Eye (tissue), 1 donor: ENCODE measurements around the gene CDH23.

Source experiments
- DNase-seq: peaks from one replicate; pipeline ENCODE4 v3.0.0-alpha.2; 2015

Gene CDH23

DNA sequence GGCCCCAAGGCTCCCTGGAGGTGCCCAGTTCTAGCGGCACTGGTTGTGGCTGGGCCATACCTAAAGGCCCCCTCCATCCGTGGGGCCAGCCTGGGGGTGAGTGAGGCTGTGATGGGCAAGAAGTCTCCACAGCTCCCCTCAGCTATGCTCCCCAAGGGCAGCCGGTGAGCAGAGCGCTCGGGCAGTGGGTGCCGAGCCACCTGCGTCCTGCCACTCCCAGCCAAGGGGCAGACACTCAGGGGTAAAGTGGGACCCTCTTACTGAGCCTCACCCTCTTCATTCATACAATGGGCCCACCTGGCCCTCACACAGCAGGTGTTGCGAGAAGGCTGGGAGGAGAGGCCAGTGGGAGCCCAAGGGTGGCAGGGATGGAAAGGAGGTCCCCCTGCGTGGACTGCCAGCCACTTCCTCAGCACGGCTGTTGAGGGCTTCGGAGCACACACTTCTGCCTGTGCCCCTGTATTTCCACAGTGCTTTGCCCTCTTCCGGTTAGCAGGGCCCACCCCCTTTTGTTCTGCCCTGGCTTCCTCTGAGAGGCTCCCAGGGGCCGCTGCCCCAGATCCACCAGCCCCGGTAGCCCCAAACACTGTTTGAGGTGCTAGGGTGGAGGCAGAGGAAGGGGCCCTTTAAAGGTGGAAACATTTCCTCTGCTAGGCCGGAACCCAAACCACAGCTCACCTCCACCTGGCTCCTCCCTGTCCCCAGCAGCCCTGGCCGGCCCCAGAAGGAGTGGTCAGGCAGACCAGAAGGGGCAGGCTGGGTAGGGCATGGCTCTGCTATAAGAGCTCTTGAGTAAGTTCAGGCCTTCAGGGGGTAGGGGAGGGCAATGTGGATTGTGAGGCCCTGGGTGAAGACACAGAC is 339.2 kb downstream of the CDH23 start:
- no peak for DNase-seq

DNA sequence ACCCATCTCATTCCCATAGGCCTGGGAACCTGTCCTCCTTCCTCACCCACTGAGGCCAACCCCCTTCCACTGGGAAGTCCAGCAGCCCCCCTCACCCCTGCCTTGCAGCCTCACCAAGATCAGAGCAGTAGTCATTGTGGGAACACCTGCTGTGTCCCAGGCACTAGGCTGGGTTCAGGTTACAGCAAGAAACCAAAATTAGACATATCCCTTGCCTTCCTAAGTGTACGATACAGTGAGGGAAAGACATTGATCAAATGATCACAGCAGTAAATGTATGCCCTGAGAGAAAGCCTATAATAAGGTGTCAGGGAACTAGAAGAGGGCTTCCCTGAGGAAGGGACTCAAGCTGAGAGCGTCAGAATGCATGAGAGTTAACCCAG is 339.8 kb downstream of the CDH23 start:
- no peak for DNase-seq

DNA sequence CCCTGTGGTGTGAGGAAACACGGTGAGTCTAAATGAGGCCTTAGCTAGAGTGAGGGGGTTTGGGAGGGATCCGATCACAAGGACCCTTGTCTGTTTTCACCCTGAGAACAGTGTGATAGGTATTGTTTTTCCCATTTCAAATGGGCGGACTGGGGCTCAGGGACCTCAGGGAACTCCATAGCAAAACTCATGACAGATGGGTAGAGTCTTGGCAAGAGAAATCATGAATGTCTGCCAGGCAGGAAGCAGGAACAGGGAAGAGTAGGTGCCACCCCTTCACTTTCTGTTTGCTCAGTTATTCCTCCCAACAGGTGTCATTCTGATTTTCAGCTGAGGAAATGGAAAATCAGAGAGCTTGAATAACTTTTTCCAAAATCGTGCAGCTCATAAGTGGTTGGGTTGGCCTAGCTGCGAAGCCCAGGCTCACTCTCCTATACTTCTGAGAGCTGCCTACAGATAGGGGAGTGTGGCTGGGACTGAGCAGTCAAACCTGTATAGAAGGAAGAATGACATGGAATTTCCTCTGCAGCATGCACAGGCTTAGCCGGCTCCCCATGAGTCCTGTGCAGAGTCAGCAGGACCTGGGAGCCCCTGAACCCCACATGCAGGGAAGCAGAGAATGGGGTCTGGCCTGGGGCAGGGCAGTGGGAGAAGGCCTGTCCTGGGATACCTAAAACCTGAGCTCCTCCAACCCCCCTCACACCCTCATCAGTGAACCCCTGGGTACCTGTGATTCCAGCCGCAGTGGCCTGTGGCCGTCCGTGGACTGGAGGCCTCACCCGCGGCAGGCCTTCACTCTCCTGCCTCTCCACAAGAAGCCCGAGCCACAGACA is 340.5 kb downstream of the CDH23 start:
- no peak for DNase-seq

- DNase-seq = no peak
These were observed 341.1 kb downstream of the CDH23 start for GRCh38 chr10:71737834-71738197.

DNA sequence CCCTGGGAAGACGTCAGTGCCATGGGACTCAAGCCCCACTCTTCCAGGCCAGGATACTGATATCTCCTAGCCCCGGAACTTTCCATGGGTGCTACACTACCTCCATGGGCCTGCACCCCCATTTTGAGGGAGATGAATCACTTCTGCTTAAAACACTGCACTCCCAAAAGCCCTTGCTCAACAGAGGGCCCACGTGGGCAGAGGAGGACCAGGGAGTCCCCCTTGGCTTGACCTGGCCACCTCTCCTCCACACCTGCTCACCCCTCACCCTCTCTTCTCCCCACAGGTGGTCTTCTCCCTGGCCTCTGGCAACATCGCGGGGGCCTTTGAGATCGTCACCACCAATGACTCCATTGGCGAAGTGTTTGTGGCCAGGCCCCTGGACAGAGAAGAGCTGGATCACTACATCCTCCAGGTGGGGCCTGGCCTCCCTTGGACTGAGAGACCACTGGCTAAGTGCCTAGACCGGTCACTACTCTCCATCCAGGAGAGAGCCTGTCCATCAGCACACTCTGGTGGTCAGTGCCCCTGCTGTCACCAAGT is 342.7 kb downstream of the CDH23 start:
- DNase-seq = no peak

GRCh38 chr10:71740069-71740653 is 343.4 kb downstream of the CDH23 start:
- no peak for DNase-seq

DNA sequence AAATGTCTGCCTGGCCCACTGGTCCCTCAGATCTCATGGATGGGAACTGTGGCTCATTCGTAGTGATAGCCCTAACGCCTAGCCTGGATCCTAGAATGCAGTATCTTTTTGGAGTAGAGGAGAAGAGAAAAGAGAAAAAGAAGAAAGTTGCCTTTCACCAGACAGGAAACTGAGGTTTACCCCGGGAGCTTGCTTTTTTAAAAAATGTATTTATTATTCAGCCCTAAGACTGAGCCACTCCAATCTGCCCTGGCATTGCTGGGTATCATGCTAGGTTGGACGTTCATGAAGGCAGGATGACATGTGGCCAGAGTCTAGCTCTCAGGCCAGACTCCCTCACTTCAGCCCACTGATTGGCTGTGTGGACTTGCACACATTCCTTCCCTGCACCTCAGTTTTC is 344.3 kb downstream of the CDH23 start:
- DNase-seq = no peak

- no peak for DNase-seq
These were observed 345.0 kb downstream of the CDH23 start for GRCh38 chr10:71741671-71742070.

DNA sequence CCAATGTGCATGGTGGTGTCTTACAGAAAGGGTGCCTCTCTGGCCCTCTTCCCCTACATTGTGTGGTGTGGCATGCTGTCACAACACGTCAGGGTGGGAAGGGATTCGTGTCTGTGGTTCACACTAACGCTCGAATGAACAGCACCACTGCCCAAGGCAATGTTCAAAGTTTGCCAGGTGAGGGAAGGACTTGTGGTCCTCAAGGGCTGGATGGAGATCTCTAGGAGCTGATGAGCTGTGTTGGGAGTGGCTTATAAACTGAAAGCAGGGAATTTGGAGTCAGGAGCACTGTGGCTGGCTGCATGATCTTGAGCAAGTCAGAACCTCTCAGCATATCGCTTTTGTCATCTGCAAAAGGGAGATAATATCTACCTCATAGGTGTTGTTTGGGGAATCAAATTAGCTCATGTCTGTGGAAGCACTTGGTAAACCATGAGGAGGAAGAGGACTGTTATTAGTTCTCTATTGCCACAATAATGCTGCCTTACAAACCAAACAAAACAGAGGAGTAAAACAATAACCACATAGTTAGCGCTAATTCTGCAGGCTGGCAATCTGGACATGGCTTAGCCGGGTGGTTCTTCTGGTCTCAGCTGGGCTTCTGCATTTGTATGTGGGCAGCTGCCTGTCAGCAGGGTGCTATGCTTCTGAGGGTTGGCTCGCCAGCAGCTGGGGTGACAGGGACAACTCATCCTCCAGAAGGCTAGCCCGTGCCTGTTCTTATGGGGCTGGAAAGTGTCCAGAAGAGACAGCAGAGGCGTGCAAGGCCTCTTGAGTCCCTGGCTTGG is 345.8 kb downstream of the CDH23 start:
- DNase-seq = no peak

DNA sequence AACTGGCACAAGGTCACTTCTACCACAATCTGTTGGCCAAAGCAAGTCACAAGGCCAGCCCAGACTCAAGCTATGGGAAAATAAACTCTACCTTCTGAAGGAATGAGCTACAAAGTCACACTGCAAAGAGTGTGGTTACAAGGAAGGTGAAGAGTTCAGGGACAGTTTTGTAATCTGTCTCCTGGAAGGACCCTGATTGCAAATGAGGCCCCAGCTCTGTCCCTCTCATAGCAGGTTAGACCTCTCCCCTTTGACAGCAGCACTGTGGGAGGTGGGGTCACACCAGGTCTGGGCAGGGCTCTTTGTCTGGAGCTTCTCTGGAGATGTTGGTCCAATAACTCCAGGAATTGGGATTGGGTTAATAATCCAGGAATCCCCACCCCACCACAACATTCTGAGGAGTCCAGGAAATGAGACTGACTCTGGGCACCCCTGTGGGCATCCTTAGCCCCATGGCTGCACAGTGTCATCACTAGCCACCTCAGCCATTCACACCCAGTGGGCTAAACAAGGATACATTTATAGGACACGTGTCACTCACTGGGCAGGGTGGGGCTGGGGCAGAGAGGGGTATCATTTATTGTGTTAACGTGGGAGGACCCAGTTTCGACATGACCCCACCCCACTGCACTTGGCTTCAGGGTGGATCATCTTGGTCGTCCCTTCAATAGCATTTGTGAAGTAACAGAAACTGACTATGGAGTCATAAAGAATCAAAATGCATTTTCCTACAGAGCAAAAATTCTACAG is 346.5 kb downstream of the CDH23 start:
- DNase-seq = no peak

GRCh38 chr10:71743866-71744265 is 347.1 kb downstream of the CDH23 start:
- DNase-seq = no peak

- DNase-seq = no peak
These were observed 348.4 kb downstream of the CDH23 start for GRCh38 chr10:71744897-71745663.

DNA sequence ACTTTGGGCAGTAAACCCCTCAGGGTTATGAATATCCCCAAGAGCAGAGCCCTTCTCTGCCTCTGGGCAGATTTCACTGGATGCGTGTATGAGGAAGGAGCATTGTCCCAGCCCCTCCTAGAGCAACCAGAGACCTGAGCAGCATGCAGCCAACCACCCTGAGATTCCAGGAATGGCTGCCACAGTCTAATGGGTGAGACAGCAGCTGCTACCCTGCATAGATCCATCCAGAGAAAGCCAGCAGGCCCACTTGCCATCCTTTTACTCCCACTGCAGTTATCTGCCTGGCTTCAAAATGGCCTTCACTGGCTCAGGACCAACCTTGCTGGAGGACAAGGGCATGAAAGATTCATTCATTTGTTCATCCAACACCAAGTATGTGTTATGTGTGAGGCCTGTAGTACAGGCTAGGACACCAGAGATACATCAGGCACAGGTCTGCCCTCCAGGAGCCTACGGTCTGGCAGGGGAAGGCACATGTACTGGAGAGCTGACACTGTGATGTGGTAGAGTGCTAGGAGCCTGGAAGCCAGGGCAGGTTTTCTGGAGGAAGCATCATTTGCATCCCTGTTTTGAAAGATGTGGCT is 349.0 kb downstream of the CDH23 start:
- DNase-seq = no peak

- DNase-seq = no peak
These were observed 349.8 kb downstream of the CDH23 start for GRCh38 chr10:71746344-71747037.

GRCh38 chr10:71747039-71747531 is 350.4 kb downstream of the CDH23 start:
- no peak for DNase-seq

- DNase-seq = no peak
These were observed 351.1 kb downstream of the CDH23 start for GRCh38 chr10:71747551-71748523.

- no peak for DNase-seq
These were observed 352.0 kb downstream of the CDH23 start for GRCh38 chr10:71748671-71749191.

DNA sequence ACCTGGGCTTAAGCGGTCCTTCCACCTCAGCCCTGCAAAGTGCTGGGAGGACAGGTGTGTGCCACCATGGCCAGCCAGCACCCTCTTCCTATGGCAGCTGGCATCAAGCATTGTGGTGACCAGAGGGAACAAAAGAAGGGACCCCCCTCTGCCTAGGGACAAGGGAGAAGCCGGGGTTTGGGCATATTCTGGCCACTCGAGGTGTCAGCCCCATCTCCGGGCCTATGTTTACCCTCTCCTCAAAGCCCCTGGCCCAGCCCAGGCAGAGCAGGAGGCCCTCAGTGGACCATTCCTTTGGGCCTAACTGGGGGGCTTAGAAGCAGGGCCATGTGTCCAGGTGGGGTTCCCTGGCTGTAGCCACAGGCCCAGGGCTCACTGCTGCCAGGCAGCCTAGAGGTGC is 352.7 kb downstream of the CDH23 start:
- no peak for DNase-seq
